Ovary (tissue), 9 donors: Measurements from ENCODE around the gene ANO1. TPM values are rescaled to one million over a fixed set of nuclear protein-coding genes. Genes with fewer than 3 reads are reported as not detected.

Experiments used
- DNase-seq, 5 donors: peaks; one replicate each; pipeline ENCODE4 v3.0.0-alpha.2; 2019 to 2020
- H3K27ac ChIP-seq, 2 donors: fragments of 200-600 bp; one replicate each; pipeline versions ENCODE4 v1.5.1 to v1.8.0; 2019 to 2022
- H3K27me3 ChIP-seq: fragments of 200-600 bp; one replicate; pipeline ENCODE4 v1.8.0; 2022
- H3K36me3 ChIP-seq: fragments of 200-600 bp; sonication (generic); one replicate; pipeline ENCODE4 v1.5.1; 2019
- H3K4me1 ChIP-seq: one replicate; pipeline ENCODE4 v1.8.1; 2013; ENCODE audit warnings: mild to moderate bottlenecking, moderate library complexity; ENCODE audit not compliant: insufficient read depth
- H3K4me3 ChIP-seq: fragments of 200-600 bp; sonication (generic); one replicate; pipeline ENCODE4 v1.5.1; 2017
- H3K9me3 ChIP-seq, 2 donors: fragments of 200-600 bp in 1 of 2; sonication (generic) in 1 of 2; one replicate each; pipeline versions ENCODE4 v1.5.1 to v1.8.1; 2013 to 2019; ENCODE audit warnings: mild to moderate bottlenecking in 1 of 2, moderate library complexity in 1 of 2
- EP300 ChIP-seq: sonication (generic); formaldehyde crosslinking; IDR thresholded peaks from one replicate; pipeline ENCODE4 v1.6.1; 2017; ENCODE audit warnings: antibody characterized with exemption
- POLR2A ChIP-seq: fragments of 450-650 bp; IDR thresholded peaks from one replicate; pipeline ENCODE4 v1.6.1; 2017; ENCODE audit warnings: antibody characterized with exemption, mild to moderate bottlenecking, moderate library complexity
- WGBS, 3 donors: extraction: QIAGEN DNeasy Blood & Tissue Kit in 1 of 3; methylation state at CpG; one replicate each; pipeline versions ENCODE4 v1.1.5 to v1.1.7; 2013 to 2017; 5-methylcytosine and 5-hydroxymethylcytosine counted together
- intact Hi-C, 4 donors: fragments of 100-400 bp; cut with DNase I; formaldehyde crosslinking; loops; one replicate each; pipeline versions ENCODE4 v1.11.0 to v1.15.1; 2022 to 2023
- polyA plus RNA-seq, 2 donors: library from polyadenylated mRNA; stranded (reverse); fragments of 200-250 nt in 1 of 2; fragments of 350-450 nt in 1 of 2; fragmentation: Illumina TruSeq in 1 of 2; extraction: RNeasy Lipid Tissue Mini Kit (QIAGEN cat#74804) in 1 of 2; gene quantifications; one replicate each; pipeline ENCODE4 v1.2.3, GENCODE V29; 2013 to 2014
- total RNA-seq, 7 donors: library from RNA; depleted of rRNA in 2 of 7; stranded (reverse); fragments of >200 nt in 2 of 7; fragmentation: NEBNext Ultra II Directional in 3 of 7; extraction: Animal tissue kit (Norgen Biotek cat#: 25700) in 3 of 7; gene quantifications; one replicate each; pipeline versions ENCODE4 v1.1.0 to v1.2.4, GENCODE V29; 2016 to 2023
- TF ChIP-seq, protein P1 (sequence below), 3 donors: fragments of 450-650 bp in 2 of 3; fragments of 200-600 bp in 1 of 3; IDR thresholded peaks; one replicate each; pipeline versions ENCODE4 v1.5.1 to v1.8.0; 2016 to 2022; ENCODE audit warnings: antibody characterized with exemption in 3 of 3, mild to moderate bottlenecking in 1 of 3
- donor health status: DM: no; HTN: no; CAD: no; lungs with moderate emphysema.
- donor health status: DM: no; HTN: no; CAD: no.
- donor health status: Bipolar disorder and iron deficiency.
- donor health status: DM: yes; HTN: yes; CAD: no.
- donor health status: DM: no; HTN: no; CAD: no.
- donor health status: DM: yes; HTN: yes; CAD: no.

The ANO1 gene
- total and polyA plus RNA-seq, 9 donors = 1.7 to 59.1 (median 8.6) TPM

DNA sequence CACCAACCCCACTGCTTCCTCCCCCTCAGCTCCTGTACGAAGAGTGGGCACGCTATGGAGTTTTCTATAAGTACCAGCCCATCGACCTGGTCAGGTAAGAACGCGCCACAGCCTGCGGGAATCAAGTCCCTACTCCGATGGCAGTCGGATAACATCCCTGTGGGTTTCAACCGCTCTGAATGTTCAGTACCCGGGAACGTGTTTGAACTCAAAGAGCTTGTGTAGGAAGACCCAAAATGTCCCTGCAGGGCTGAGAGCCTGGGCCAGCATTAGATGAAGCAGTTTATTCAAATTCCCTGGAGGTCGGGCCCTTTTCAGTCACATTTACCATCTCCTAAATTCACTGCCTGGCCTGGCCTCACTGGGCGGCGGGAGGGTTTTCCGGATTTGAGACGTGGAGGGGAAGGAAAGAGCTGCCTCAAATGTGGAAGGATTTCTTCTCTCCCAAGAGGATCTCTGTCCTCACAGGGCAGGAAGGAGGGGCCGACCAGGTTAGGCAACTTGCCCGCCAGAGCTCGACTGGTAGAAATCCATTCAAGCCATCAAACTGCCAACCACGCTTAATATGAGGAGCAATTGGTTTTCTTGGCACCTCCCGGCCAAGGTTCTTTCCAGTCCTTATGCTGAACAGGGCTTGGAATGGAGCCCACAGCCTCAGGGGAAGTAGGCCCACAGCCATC, 46.3 kb downstream of the ANO1 start:
- no peak for DNase-seq
- H3K9me3 ChIP-seq = no peaks in the 10 kb centered on the region
- TF ChIP-seq POLR2A (no peak), EP300 (no peak)
- TF ChIP-seq, protein P1, sequence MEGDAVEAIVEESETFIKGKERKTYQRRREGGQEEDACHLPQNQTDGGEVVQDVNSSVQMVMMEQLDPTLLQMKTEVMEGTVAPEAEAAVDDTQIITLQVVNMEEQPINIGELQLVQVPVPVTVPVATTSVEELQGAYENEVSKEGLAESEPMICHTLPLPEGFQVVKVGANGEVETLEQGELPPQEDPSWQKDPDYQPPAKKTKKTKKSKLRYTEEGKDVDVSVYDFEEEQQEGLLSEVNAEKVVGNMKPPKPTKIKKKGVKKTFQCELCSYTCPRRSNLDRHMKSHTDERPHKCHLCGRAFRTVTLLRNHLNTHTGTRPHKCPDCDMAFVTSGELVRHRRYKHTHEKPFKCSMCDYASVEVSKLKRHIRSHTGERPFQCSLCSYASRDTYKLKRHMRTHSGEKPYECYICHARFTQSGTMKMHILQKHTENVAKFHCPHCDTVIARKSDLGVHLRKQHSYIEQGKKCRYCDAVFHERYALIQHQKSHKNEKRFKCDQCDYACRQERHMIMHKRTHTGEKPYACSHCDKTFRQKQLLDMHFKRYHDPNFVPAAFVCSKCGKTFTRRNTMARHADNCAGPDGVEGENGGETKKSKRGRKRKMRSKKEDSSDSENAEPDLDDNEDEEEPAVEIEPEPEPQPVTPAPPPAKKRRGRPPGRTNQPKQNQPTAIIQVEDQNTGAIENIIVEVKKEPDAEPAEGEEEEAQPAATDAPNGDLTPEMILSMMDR (IDR thresholded peaks at IDR 0.05) = no peak
- intact Hi-C loops = no loop called here
- H3K4me1 ChIP-seq = no peaks in the 10 kb centered on the region
- no peaks in the 10 kb centered on the region for H3K36me3 ChIP-seq
- H3K27ac ChIP-seq = no peak overlapping the region
- no peaks in the 10 kb centered on the region for H3K27me3 ChIP-seq
- H3K4me3 ChIP-seq = no peak overlapping the region
- WGBS, 3 donors = 75 to 81% (median 80%) methylated on average over 21 of the region's 21 CpGs

DNA sequence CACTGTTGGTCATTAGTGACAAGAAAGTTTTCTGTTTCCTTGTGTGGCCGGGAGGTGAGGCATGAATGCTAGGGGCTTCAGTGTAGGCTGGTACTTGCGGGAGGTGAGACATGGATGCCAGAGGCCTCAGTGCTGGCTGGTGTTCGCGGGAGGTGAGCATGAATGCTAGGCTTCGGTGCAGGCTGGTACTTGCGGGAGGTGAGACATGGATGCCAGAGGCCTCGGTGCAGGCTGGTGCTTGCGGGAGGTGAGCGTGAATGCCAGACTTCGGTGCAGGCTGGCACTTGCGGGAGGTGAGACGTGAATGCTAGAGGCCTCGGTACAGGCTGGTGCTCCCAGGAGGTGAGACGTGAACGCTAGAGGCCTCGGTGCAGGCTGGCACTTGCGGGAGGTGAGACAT, 48.4 kb downstream of the ANO1 start:
- Histone ChIP-seq H3K36me3 (no peaks in the 10 kb centered on the region), H3K4me1 (no peaks in the 10 kb centered on the region), H3K9me3 (no peaks in the 10 kb centered on the region), H3K27ac (no peak overlapping the region), H3K4me3 (no peak overlapping the region), H3K27me3 (no peaks in the 10 kb centered on the region)
- 85 to 88% (median 88%) methylated on average over 17 of the region's 17 CpGs for WGBS, 3 donors
- intact Hi-C loops = no loop called here
- no peak for DNase-seq
- TF ChIP-seq, protein P1 (IDR thresholded peaks at IDR 0.05) = no peak
- TF ChIP-seq EP300 = no peak

DNA sequence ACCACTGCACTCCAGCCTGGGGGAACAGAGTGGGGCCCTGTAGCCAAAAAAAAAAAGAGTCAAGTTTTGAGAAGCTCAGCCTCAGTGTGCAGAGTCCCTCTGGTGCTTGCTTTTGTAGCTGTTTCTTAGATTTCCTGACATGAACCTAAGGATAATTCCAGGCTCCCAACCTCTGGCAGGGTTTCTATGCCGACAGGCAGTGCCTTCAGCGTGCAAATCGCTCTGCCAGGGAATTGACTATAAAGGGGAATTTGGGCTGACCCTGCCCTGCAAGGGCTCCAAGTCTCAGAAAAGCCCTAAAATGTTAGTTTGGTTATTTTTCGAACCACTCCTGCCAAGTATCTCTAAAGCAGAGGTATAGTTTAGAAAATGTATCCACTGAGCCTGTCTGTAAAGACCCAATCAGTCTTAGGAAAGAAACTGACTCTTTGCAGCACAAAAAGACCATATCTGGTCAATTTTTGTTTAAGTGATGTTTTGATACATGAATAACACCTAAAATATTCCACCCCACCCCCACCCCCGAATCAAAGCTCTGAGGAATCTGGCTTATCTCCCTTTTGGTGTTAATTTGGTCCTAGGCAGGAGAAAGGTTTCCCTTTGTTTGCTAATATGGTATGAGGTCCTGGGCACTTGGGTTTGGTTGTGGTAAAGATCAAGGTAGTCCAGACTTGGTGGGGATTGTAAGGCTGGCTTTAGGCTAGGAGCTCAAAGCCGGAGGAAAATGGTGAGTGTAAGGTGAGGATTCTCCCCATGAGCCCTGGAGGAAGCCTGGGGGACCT, 49.7 kb downstream of the ANO1 start:
- no peaks in the 10 kb centered on the region for H3K9me3 ChIP-seq
- no peaks in the 10 kb centered on the region for H3K4me1 ChIP-seq
- TF ChIP-seq POLR2A (no peak), EP300 (no peak)
- TF ChIP-seq, protein P1 (IDR thresholded peaks at IDR 0.05) = no peak
- no peak overlapping the region for H3K4me3 ChIP-seq
- 56 to 60% (median 59%) methylated on average over 6 of the region's 6 CpGs for WGBS, 3 donors
- intact Hi-C loops = no loop called here
- no peaks in the 10 kb centered on the region for H3K36me3 ChIP-seq
- no peak overlapping the region for H3K27ac ChIP-seq
- no peaks in the 10 kb centered on the region for H3K27me3 ChIP-seq
- DNase-seq = no peak

DNA sequence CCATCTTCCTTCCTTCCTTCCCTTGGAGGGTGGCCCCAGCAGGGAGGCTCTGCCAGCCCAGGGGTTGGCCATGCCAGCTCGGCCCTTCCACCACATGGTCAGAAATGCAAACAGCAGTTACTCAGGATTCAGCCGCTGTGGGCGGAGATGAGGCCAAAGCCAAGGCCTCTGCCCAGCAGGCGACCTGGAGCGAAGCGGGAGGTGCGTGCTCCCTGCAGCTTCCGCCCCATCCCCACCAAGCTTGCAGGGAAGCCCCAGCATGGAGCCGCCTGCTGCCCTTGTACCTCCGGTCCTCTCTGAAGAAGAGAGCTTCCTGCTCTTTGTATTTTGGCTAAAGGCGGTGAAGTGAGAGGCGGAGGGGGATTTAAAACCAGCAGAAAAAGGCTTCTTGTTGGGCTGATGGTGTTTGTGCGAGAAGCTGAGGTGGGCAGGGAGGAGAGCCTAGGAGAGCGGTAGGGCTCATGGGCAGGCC, 50.4 kb downstream of the ANO1 start:
- TF ChIP-seq POLR2A (no peak), EP300 (no peak)
- TF ChIP-seq, protein P1 (IDR thresholded peaks at IDR 0.05) = no peak
- Histone ChIP-seq H3K27me3 (no peaks in the 10 kb centered on the region), H3K36me3 (no peaks in the 10 kb centered on the region), H3K9me3 (no peaks in the 10 kb centered on the region), H3K4me1 (no peaks in the 10 kb centered on the region), H3K27ac (no peak overlapping the region), H3K4me3 (no peak overlapping the region)
- no peak for DNase-seq
- WGBS, 3 donors = 65 to 70% (median 66%) methylated on average over 14 of the region's 14 CpGs
- intact Hi-C loops = no loop called here
